OCI-LY1 (cell line): ENCODE results near the gene HMX1.

Experiments used
- EZH2 ChIP-seq: fragments of 200-600 bp; sonication (generic), shearing (Covaris generic); IDR thresholded peaks from 2 replicates; pipeline ENCODE4 v1.8.0; 2017; ENCODE audit warnings: borderline replicate concordance, mixed run types, mild to moderate bottlenecking, antibody characterized with exemption, low read length, moderate library complexity, mixed read lengths
- TF ChIP-seq, protein P1 (sequence below): fragments of 200-600 bp; sonication (generic), shearing (Covaris generic); IDR thresholded peaks from 2 replicates; pipeline ENCODE4 v1.5.1; 2017; ENCODE audit warnings: mild to moderate bottlenecking, antibody characterized with exemption, low read length, moderate library complexity, mixed read lengths

GRCh38 chr4:8840006-8840793, 31.4 kb downstream of the HMX1 start:
- TF ChIP-seq, protein P1, sequence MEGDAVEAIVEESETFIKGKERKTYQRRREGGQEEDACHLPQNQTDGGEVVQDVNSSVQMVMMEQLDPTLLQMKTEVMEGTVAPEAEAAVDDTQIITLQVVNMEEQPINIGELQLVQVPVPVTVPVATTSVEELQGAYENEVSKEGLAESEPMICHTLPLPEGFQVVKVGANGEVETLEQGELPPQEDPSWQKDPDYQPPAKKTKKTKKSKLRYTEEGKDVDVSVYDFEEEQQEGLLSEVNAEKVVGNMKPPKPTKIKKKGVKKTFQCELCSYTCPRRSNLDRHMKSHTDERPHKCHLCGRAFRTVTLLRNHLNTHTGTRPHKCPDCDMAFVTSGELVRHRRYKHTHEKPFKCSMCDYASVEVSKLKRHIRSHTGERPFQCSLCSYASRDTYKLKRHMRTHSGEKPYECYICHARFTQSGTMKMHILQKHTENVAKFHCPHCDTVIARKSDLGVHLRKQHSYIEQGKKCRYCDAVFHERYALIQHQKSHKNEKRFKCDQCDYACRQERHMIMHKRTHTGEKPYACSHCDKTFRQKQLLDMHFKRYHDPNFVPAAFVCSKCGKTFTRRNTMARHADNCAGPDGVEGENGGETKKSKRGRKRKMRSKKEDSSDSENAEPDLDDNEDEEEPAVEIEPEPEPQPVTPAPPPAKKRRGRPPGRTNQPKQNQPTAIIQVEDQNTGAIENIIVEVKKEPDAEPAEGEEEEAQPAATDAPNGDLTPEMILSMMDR: no peak
- TF ChIP-seq EZH2: no peak
